ENCODE measurements around the gene MLLT1. TPM values are rescaled to one million over a fixed set of nuclear protein-coding genes. Genes with fewer than 3 reads are reported as not detected.

Gene MLLT1
- total RNA-seq, 1 donor from 2014 or later: 32.2 TPM

- no peak for DNase-seq (ENCODE audit: extremely low read depth, low read depth, low spot score)
Measured at GRCh38 chr19:6236310-6237291, 43.2 kb downstream of the MLLT1 start.

GRCh38 chr19:6235031-6235951 is 44.5 kb downstream of the MLLT1 start:
- no peak for DNase-seq (ENCODE audit: extremely low read depth, low read depth, low spot score)

GRCh38 chr19:6234527-6234926 is 45.2 kb downstream of the MLLT1 start:
- no peak for DNase-seq (ENCODE audit: extremely low read depth, low read depth, low spot score)

- DNase-seq (ENCODE audit: extremely low read depth, low read depth, low spot score): no peak
Measured at GRCh38 chr19:6233827-6234511, 45.8 kb downstream of the MLLT1 start.

- DNase-seq (ENCODE audit: extremely low read depth, low read depth, low spot score): no peak
Measured at GRCh38 chr19:6233056-6233826, 46.5 kb downstream of the MLLT1 start.

GRCh38 chr19:6232601-6233055 is 47.1 kb downstream of the MLLT1 start:
- DNase-seq (ENCODE audit: extremely low read depth, low read depth, low spot score): no peak

- DNase-seq (ENCODE audit: extremely low read depth, low read depth, low spot score): no peak
Measured at GRCh38 chr19:6230991-6231448, 48.8 kb downstream of the MLLT1 start.

- no peak for DNase-seq (ENCODE audit: extremely low read depth, low read depth, low spot score)
Measured at GRCh38 chr19:6229951-6230712, 49.6 kb downstream of the MLLT1 start.

- DNase-seq (ENCODE audit: extremely low read depth, low read depth, low spot score): no peak
Measured at GRCh38 chr19:6229216-6229913, 50.4 kb downstream of the MLLT1 start.

- no peak for DNase-seq (ENCODE audit: extremely low read depth, low read depth, low spot score)
Measured at GRCh38 chr19:6228551-6229215, 51.1 kb downstream of the MLLT1 start.

GRCh38 chr19:6227936-6228325 is 51.8 kb downstream of the MLLT1 start:
- DNase-seq (ENCODE audit: extremely low read depth, low read depth, low spot score): no peak

- no peak for DNase-seq (ENCODE audit: extremely low read depth, low read depth, low spot score)
Measured at GRCh38 chr19:6227156-6227935, 52.4 kb downstream of the MLLT1 start.

- no peak for DNase-seq (ENCODE audit: extremely low read depth, low read depth, low spot score)
Measured at GRCh38 chr19:6226444-6227155, 53.2 kb downstream of the MLLT1 start.

- no peak for DNase-seq (ENCODE audit: extremely low read depth, low read depth, low spot score)
Measured at GRCh38 chr19:6226012-6226411, 53.8 kb downstream of the MLLT1 start.

- DNase-seq (ENCODE audit: extremely low read depth, low read depth, low spot score): no peak
Measured at GRCh38 chr19:6225232-6225865, 54.4 kb downstream of the MLLT1 start.

- no peak for DNase-seq (ENCODE audit: extremely low read depth, low read depth, low spot score)
Measured at GRCh38 chr19:6224308-6224675, 55.5 kb downstream of the MLLT1 start.
